GM19372 (cell line): ENCODE measurements around the gene GPR108.

ENCODE experiments used
- ATAC-seq: cut with Tn5 transposase; IDR thresholded peaks from one replicate; pipeline ENCODE4 v1.9.1; 2021; ENCODE audit warnings: mild to moderate bottlenecking, low read depth, moderate library complexity; ENCODE audit not compliant: unreplicated experiment

Gene GPR108

GRCh38 chr19:6738787-6739389, 1.5 kb upstream of the GPR108 start:
- no peak for ATAC-seq

- no peak for ATAC-seq
Observed at GRCh38 chr19:6737873-6738786, 750 bp upstream of the GPR108 start.

GRCh38 chr19:6736917-6737283, 480 bp downstream of the GPR108 start:
- no peak for ATAC-seq

GRCh38 chr19:6736169-6736916, 1.0 kb downstream of the GPR108 start:
- ATAC-seq = no peak

GRCh38 chr19:6735181-6735911, 2.0 kb downstream of the GPR108 start:
- no peak for ATAC-seq

GRCh38 chr19:6734096-6734696, 3.2 kb downstream of the GPR108 start:
- ATAC-seq = no peak

- ATAC-seq = no peak
Observed at GRCh38 chr19:6733338-6734095, 3.9 kb downstream of the GPR108 start.

GRCh38 chr19:6732803-6733337, 4.5 kb downstream of the GPR108 start:
- ATAC-seq = no peak

- no peak for ATAC-seq
Observed at GRCh38 chr19:6731822-6732221, 5.6 kb downstream of the GPR108 start.

- ATAC-seq = no peak
Observed at GRCh38 chr19:6730941-6731670, 6.3 kb downstream of the GPR108 start.

GRCh38 chr19:6730153-6730804, 7.1 kb downstream of the GPR108 start:
- ATAC-seq = no peak

- ATAC-seq = no peak
Observed at GRCh38 chr19:6729573-6730152, 7.7 kb downstream of the GPR108 start.

GRCh38 chr19:6728346-6728745, 9.0 kb downstream of the GPR108 start:
- no peak for ATAC-seq

GRCh38 chr19:6725513-6726231, 11.7 kb downstream of the GPR108 start:
- ATAC-seq = no peak

GRCh38 chr19:6724631-6725492, 12.5 kb downstream of the GPR108 start:
- ATAC-seq = no peak

- ATAC-seq = no peak
Observed at GRCh38 chr19:6723738-6724137, 13.6 kb downstream of the GPR108 start.
